ENCODE results near the gene CHST15.

- TF ChIP-seq CTCF (IDR thresholded peaks at IDR 0.05) (no peak), POLR2A (IDR thresholded peaks at IDR 0.05) (no peak)
These were observed 33.0 kb upstream of the CHST15 start for GRCh38 chr10:124126145-124126982.
